Vagina (tissue), 2 donors: Measurements from ENCODE around the gene VWA5B2. TPM values are rescaled to one million over a fixed set of nuclear protein-coding genes. Genes with fewer than 3 reads are reported as not detected.

Experiments used
- DNase-seq, 2 donors: peaks; one replicate each; pipeline ENCODE4 v3.0.0-alpha.2; 2017; ENCODE audit errors: extremely low spot score in 2 of 2
- H3K27ac ChIP-seq: fragments of 200-600 bp; sonication (generic); one replicate; pipeline ENCODE4 v1.5.1; 2019
- H3K27me3 ChIP-seq: fragments of 200-600 bp; sonication (generic); one replicate; pipeline ENCODE4 v1.5.1; 2019
- H3K36me3 ChIP-seq, 2 donors: fragments of 200-600 bp; sonication (generic); one replicate each; pipeline ENCODE4 v1.5.1; 2017 to 2019
- H3K4me1 ChIP-seq: fragments of 200-600 bp; sonication (generic); one replicate; pipeline ENCODE4 v1.5.1; 2019
- H3K4me3 ChIP-seq, 2 donors: fragments of 200-600 bp; sonication (generic); 1 replicate in 1 of 2; 2 replicates in 1 of 2; pipeline ENCODE4 v1.5.1; 2016 to 2019
- H3K9me3 ChIP-seq: fragments of 200-600 bp; sonication (generic); one replicate; pipeline ENCODE4 v1.5.1; 2019
- POLR2A ChIP-seq, 2 donors: fragments of 450-650 bp; IDR thresholded peaks; one replicate each; pipeline ENCODE4 v1.6.1; 2017; ENCODE audit warnings: antibody characterized with exemption in 2 of 2, mild to moderate bottlenecking in 2 of 2, moderate library complexity in 2 of 2
- POLR2AphosphoS5 ChIP-seq, 2 donors: sonication (generic); formaldehyde crosslinking; IDR thresholded peaks; one replicate each; pipeline ENCODE4 v1.9.0; 2017; ENCODE audit warnings: antibody characterized with exemption in 2 of 2, mild to moderate bottlenecking in 2 of 2, low read depth in 1 of 2; ENCODE audit not compliant: insufficient read depth in 1 of 2
- intact Hi-C: fragments of 100-400 bp; cut with DNase I; formaldehyde crosslinking; loops from one replicate; pipeline ENCODE4 v1.15.1; 2023
- total RNA-seq: library from RNA; depleted of rRNA; stranded (reverse); fragments of >200 nt; gene quantifications from one replicate; pipeline ENCODE4 v1.2.3, GENCODE V29; 2016
- TF ChIP-seq, protein P1 (sequence below), 3 experiments: fragments of 450-650 bp in 2 of 3; fragments of 200-600 bp in 1 of 3; sonication (generic) in 1 of 3; IDR thresholded peaks; one replicate each; pipeline ENCODE4 v1.5.1; 2017 to 2019; ENCODE audit warnings: antibody characterized with exemption in 3 of 3, mild to moderate bottlenecking in 2 of 3, moderate library complexity in 2 of 3

Gene VWA5B2
- total RNA-seq, 1 donor from 2014 or later = 0.98 TPM

DNA sequence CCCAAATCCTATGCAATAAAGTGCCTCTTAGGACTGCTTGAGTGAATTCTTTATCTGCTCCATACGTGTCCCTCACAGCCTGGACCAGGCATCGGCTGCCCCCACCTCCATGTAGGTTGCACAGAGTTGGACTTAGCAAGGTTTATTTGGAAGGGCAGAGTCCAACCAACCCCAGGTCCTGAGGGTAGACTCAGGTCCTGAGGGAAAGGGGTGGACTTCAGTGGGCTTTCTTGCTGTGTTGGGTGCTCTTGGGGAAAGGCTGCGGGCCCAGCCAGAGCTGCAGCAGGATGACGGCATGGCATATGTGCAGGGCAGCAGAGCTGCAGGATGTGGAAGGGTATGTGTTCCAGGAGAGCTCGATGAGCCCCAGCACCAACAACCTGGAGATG is 12.9 kb downstream of the VWA5B2 start:
- H3K36me3 ChIP-seq = peaks cover 0 to 32% of the 10 kb centered on the region in 2 donors

DNA sequence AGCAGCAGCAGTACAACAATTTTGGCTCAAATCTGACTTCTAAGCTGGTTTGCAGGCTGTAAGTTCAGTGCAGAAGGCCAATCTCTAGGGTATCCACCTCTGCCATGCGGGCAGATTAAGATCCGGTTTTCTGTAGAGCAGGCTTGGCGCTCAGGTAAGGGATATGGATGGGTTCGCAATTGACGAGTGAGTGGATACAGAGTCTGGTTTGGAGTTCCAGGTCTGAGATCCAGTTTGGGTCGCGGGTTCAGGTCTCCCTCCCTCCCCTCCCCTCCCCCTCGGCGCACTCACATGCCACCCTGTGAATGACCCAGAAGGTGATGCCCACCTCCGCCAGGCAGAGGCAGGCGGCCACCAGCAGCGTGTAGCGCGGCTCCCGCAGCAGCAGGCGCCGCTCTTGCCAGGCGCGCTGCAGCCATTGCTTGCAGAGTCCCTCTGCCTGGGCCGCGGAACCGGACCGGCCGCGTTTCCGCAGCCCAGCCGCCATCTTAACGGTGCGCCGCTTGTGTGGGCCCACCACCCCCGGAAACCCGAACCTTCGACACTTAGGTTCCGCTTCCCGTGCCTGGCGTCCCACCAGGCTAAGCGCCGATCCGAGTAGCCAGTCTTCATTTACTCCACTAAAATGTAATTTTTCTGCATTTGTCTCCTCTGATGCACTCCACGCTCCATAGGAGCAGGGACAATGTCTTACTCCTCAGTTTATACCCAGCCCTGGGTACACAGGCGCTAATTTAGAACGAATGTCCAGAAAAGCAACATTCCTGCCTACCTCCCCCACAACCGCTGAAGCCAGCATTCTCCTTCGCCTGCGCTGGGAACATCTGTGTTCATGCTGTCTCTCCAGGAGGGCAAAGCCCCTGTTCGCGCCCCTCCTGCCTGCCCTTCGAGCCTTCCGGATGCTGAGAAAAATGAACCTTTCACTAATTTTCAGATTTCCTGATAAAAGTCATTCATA is 19.3 kb downstream of the VWA5B2 start, which contains the start of gene ALG3:
Gene ALG3 (minus strand): TSS at position 509 of the 958 bp plus-strand sequence. CDS start 22 bp downstream, at position 487.
- intact Hi-C loops = loop anchor here (2.0 to 10.0 kb wide), 2 partner anchors 114 to 354 kb away; partner anchors contain the start of gene EIF2B5

More for the DNA sequence above, 12.9 kb downstream of the VWA5B2 start:
- Histone ChIP-seq H3K27me3 (no peaks in the 10 kb centered on the region), H3K9me3 (no peaks in the 10 kb centered on the region), H3K4me1 (peaks cover 13% of the 10 kb centered on the region), H3K27ac (no peak overlapping the region), H3K4me3 (no peak overlapping the region)
- TF ChIP-seq POLR2AphosphoS5 (IDR thresholded peaks at IDR 0.05; ENCODE audit: insufficient read depth in 1 of 2, low read depth in 1 of 2) = no peak
- no peak for TF ChIP-seq POLR2A (IDR thresholded peaks at IDR 0.05)
- TF ChIP-seq, protein P1, sequence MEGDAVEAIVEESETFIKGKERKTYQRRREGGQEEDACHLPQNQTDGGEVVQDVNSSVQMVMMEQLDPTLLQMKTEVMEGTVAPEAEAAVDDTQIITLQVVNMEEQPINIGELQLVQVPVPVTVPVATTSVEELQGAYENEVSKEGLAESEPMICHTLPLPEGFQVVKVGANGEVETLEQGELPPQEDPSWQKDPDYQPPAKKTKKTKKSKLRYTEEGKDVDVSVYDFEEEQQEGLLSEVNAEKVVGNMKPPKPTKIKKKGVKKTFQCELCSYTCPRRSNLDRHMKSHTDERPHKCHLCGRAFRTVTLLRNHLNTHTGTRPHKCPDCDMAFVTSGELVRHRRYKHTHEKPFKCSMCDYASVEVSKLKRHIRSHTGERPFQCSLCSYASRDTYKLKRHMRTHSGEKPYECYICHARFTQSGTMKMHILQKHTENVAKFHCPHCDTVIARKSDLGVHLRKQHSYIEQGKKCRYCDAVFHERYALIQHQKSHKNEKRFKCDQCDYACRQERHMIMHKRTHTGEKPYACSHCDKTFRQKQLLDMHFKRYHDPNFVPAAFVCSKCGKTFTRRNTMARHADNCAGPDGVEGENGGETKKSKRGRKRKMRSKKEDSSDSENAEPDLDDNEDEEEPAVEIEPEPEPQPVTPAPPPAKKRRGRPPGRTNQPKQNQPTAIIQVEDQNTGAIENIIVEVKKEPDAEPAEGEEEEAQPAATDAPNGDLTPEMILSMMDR (IDR thresholded peaks at IDR 0.05) = no peak
- no peak for DNase-seq
- intact Hi-C loops = loop anchor here (10.0 kb wide), 1 partner anchor 347 kb away; no protein-coding TSS in a partner anchor

DNA sequence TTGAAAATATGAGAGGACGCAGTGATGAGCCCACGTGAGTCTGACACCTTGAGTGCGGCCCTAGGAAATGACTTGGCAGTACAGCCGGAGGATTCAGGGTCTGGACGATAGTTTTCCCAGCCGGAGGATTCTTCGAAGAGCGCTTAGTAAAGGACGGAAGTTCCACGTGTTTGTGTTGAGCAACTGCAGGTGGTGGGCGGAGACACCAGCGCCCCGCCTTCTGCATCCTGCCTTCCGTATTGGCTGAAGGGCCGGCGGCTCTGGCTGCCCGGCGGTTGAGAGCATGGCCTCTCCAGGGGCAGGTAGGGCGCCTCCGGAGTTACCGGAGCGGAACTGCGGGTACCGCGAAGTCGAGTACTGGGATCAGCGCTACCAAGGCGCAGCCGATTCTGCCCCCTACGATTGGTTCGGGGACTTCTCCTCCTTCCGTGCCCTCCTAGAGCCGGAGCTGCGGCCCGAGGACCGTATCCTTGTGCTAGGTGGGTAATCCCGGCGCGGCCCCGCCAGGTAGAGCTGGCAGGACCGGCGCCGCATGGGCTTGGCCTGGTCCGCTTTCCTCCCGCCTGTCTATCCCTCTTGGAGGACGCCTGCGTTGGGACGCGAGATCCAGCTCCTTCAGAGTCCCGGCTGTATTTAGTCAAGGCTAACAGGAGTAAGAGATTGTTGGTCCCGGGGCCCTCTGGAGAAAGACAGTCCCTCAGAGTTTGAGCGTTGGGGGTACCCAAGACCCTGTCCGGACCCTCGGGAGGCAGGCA is 20.2 kb downstream of the VWA5B2 start, which contains the start of gene EEF1AKMT4:
Gene EEF1AKMT4 (plus strand): TSS at position 261 of the 755 bp plus-strand sequence. CDS start 23 bp downstream, at position 284.
- intact Hi-C loops = loop anchor here (2.0 to 10.0 kb wide), 2 partner anchors 115 to 355 kb away; partner anchors contain the start of gene EIF2B5

More for the DNA sequence above, 19.3 kb downstream of the VWA5B2 start, which contains the start of gene ALG3:
- DNase-seq = no peak
- H3K36me3 ChIP-seq = peaks cover 0 to 18% of the 10 kb centered on the region in 2 donors
- H3K27ac ChIP-seq = peak within 1 kb of the TSS; percentile 79
- peak in 1 of 2 donors; percentile 25 for TF ChIP-seq POLR2A (IDR thresholded peaks at IDR 0.05)
- TF ChIP-seq POLR2AphosphoS5 (IDR thresholded peaks at IDR 0.05; ENCODE audit: insufficient read depth in 1 of 2, low read depth in 1 of 2) = peak in 1 of 2 donors; percentile 69
- TF ChIP-seq, protein P1 (IDR thresholded peaks at IDR 0.05) = no peak
- H3K27me3 ChIP-seq = no peaks in the 10 kb centered on the region
- H3K4me1 ChIP-seq = peaks cover 28% of the 10 kb centered on the region
- H3K4me3 ChIP-seq = peak within 1 kb of the TSS; percentile 71 to 87
- no peaks in the 10 kb centered on the region for H3K9me3 ChIP-seq

DNA sequence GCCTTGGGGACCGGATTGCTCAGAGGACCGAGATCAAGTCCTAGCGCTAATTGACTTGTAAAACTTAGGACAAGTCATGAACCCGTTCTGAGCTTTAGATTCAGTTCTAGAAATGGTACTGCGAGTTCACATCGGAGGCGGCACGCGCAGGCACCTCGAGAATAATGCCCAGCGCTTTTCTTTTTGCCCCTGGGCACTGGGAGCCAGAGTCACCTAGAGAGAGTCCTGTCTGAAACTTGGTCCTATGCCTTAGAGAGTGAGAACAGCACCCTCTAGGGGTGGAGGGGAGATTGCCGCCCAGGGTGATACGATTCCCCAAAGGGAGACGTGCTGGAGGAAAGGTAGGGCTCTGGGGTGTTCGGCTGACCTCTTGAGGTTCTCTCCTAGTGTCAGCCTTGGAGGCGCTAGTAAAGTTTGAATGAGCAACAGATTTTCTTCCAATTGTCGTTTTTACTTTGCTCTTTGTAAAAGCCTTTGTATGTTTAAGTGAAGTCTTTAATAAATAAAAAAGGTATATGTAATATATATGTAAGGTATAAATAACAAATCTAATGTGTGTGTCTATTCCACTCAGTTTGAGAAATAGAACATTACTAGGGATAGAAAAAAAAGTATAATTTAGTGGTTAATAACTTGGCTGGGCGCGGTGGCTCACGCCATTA is 20.9 kb downstream of the VWA5B2 start:
- TF ChIP-seq, protein P1 (IDR thresholded peaks at IDR 0.05) = peak; percentile 42 to 81 (median 69)
- peak in 1 of 2 donors; percentile 14 for TF ChIP-seq POLR2AphosphoS5 (IDR thresholded peaks at IDR 0.05; ENCODE audit: insufficient read depth in 1 of 2, low read depth in 1 of 2)
- TF ChIP-seq POLR2A (IDR thresholded peaks at IDR 0.05) = no peak
- DNase-seq = peak; percentile 89 to 93
- no peaks in the 10 kb centered on the region for H3K27me3 ChIP-seq
- intact Hi-C loops = no loop called here
- peak overlapping the region; percentile 71 to 87 for H3K4me3 ChIP-seq
- H3K9me3 ChIP-seq = no peaks in the 10 kb centered on the region
- H3K27ac ChIP-seq = peak overlapping the region; percentile 27
- H3K36me3 ChIP-seq = peaks cover 0 to 2% of the 10 kb centered on the region in 2 donors
- H3K4me1 ChIP-seq = peaks cover 28% of the 10 kb centered on the region

More for the DNA sequence above, 20.2 kb downstream of the VWA5B2 start, which contains the start of gene EEF1AKMT4:
- peaks cover 0 to 10% of the 10 kb centered on the region in 2 donors for H3K36me3 ChIP-seq
- TF ChIP-seq POLR2AphosphoS5 (IDR thresholded peaks at IDR 0.05; ENCODE audit: insufficient read depth in 1 of 2, low read depth in 1 of 2) (peak; percentile 58 to 92), POLR2A (IDR thresholded peaks at IDR 0.05) (no peak)
- TF ChIP-seq, protein P1 (IDR thresholded peaks at IDR 0.05) = peak in 1 of 3 experiments; percentile 13
- H3K4me3 ChIP-seq = peak within 1 kb of the TSS; percentile 71 to 87
- peaks cover 28% of the 10 kb centered on the region for H3K4me1 ChIP-seq
- H3K27ac ChIP-seq = peak within 1 kb of the TSS; percentile 79
- H3K9me3 ChIP-seq = no peaks in the 10 kb centered on the region
- no peaks in the 10 kb centered on the region for H3K27me3 ChIP-seq
- peak; percentile 95 to 97 for DNase-seq
